Measurements from ENCODE around the gene GRIK3. TPM values are rescaled to one million over a fixed set of nuclear protein-coding genes. Genes with fewer than 3 reads are reported as not detected.

Gene GRIK3
- total and polyA plus RNA-seq, 2 experiments from 2014 or later = 0.31 to 2.9 TPM

- ATAC-seq = no peak
- Histone ChIP-seq H3K27me3 (ENCODE audit: insufficient read depth) (no peaks in the 10 kb centered on the region), H3F3A (replicated peaks; ENCODE audit: low read depth) (no peaks in the 10 kb centered on the region), H3K4me2 (no peak overlapping the region), H3K4me3 (no peak overlapping the region), H3K27ac (ENCODE audit: low read depth) (no peak overlapping the region), H3K36me3 (ENCODE audit: insufficient read depth) (no peaks in the 10 kb centered on the region), H3K4me1 (ENCODE audit: insufficient read depth) (peaks cover 7% of the 10 kb centered on the region; the same call in 1 of the 2 replicates), H4K20me1 (replicated peaks; ENCODE audit: insufficient read depth) (no peaks in the 10 kb centered on the region), H2AFZ (no peak overlapping the region), H3K79me2 (replicated peaks; ENCODE audit: insufficient read depth) (no peaks in the 10 kb centered on the region), H3K9me2 (ENCODE audit: insufficient read depth) (no peaks in the 10 kb centered on the region)
- H3K4me3 Mint-ChIP-seq = no peak overlapping the region
- no peak overlapping the region for H3K27ac Mint-ChIP-seq
- no peak for DNase-seq (ENCODE audit: low spot score)
- TF ChIP-seq CREB1 (CRISPR knock-in tag; IDR thresholded peaks at IDR 0.05; ENCODE audit: low read depth) (no peak), ETS1 (IDR thresholded peaks at IDR 0.05) (no peak), ZNF331 (CRISPR knock-in tag; IDR thresholded peaks at IDR 0.05; ENCODE audit: low read depth) (no peak), EZH2phosphoT487 (IDR thresholded peaks at IDR 0.05; ENCODE audit: unreplicated experiment) (no peak), EZH2 (IDR thresholded peaks at IDR 0.05; ENCODE audit: low read depth, unreplicated experiment) (no peak), ZNF114 (CRISPR knock-in tag; IDR thresholded peaks at IDR 0.05) (no peak), STAT1 (IDR thresholded peaks at IDR 0.05; ENCODE audit: unreplicated experiment) (no peak), JUNB (IDR thresholded peaks at IDR 0.05; ENCODE audit: unreplicated experiment) (no peak), REST (IDR thresholded peaks at IDR 0.05; ENCODE audit: unreplicated experiment) (no peak), ZNF462 (CRISPR knock-in tag; IDR thresholded peaks at IDR 0.05) (no peak), POLR2AphosphoS5 (IDR thresholded peaks at IDR 0.05; ENCODE audit: low read depth) (no peak), CTCF (conservative IDR thresholded peaks at IDR 0.05; ENCODE audit: low read depth in 2 of 2) (no peak), NANOG (IDR thresholded peaks at IDR 0.05; ENCODE audit: borderline replicate concordance) (no peak)
- H3K9me3 Mint-ChIP-seq = no peaks in the 10 kb centered on the region
- peaks cover 23% of the 10 kb centered on the region for H3K27me3 Mint-ChIP-seq (ENCODE audit: insufficient read depth, low read depth, poor library complexity)
- H3K4me1 Mint-ChIP-seq = peaks cover 36% of the 10 kb centered on the region
- H3K36me3 Mint-ChIP-seq (ENCODE audit: low read depth) = no peaks in the 10 kb centered on the region
Measured at GRCh38 chr1:36838888-36839287, 195.4 kb downstream of the GRIK3 start.
